NB4 (cell line): ENCODE data around the gene OR2B3.
A peak's percentile ranks its signal among the peaks of the same experiment; 100 is the strongest.
"Not testable (repeated sequence)": the region's sequence is repeated elsewhere in the genome, so short reads cannot be mapped to it uniquely, and the experiment has no call there.

Experiments
- DNase-seq: peaks from one replicate; pipeline ENCODE4 v3.0.0; 2010; ENCODE audit warnings: low read depth
- H3K4me3 ChIP-seq: one replicate; pipeline ENCODE4 v1.5.1; 2011; ENCODE audit warnings: mild to moderate bottlenecking, low read depth, low read length, moderate library complexity
- MYC ChIP-seq: IDR thresholded peaks from 2 replicates; pipeline ENCODE4 v1.6.1; 2011; ENCODE audit warnings: low read depth, low read length
- POLR2A ChIP-seq: IDR thresholded peaks from 2 replicates; pipeline ENCODE4 v1.6.1; 2011; ENCODE audit warnings: mild to moderate bottlenecking; ENCODE audit not compliant: insufficient read length; ENCODE audit errors: extremely low read depth
- TF ChIP-seq, protein P1 (sequence below): IDR thresholded peaks from 2 replicates; pipeline ENCODE4 v1.6.1; 2011; ENCODE audit warnings: low read depth, low read length
- TF ChIP-seq, protein P2 (sequence below): IDR thresholded peaks from one replicate; pipeline ENCODE4 v1.5.1; 2012; ENCODE audit warnings: low read depth, low read length

Gene OR2B3, protein sequence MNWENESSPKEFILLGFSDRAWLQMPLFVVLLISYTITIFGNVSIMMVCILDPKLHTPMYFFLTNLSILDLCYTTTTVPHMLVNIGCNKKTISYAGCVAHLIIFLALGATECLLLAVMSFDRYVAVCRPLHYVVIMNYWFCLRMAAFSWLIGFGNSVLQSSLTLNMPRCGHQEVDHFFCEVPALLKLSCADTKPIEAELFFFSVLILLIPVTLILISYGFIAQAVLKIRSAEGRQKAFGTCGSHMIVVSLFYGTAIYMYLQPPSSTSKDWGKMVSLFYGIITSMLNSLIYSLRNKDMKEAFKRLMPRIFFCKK

DNA sequence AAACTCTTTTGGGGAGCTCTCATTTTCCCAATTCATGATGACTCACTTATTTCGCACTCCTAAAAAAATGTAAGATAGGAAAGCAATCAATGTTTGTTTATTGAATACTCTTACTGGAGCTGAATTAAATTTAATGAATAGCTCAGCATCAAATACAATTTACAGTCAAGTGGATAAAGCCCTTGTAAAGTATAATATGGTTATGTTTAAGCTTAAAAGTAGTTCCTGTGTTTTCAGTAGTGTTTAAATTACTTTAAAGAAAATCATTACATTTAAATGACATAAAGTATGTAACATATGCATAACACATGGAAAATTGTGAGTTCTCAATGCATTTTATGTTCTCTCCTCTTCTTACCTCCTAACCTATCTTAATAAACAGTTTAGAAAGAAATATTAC lies at the start of gene OR2B3:
TSS of gene OR2B3 (minus strand) at position 101 of the 400 bp plus-strand sequence. CDS start at position 36, 65 bp downstream.
- TF ChIP-seq MYC (no peak), POLR2A (no peak)
- TF ChIP-seq, protein P1, sequence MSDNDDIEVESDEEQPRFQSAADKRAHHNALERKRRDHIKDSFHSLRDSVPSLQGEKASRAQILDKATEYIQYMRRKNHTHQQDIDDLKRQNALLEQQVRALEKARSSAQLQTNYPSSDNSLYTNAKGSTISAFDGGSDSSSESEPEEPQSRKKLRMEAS, result no peak
- TF ChIP-seq, protein P2, sequence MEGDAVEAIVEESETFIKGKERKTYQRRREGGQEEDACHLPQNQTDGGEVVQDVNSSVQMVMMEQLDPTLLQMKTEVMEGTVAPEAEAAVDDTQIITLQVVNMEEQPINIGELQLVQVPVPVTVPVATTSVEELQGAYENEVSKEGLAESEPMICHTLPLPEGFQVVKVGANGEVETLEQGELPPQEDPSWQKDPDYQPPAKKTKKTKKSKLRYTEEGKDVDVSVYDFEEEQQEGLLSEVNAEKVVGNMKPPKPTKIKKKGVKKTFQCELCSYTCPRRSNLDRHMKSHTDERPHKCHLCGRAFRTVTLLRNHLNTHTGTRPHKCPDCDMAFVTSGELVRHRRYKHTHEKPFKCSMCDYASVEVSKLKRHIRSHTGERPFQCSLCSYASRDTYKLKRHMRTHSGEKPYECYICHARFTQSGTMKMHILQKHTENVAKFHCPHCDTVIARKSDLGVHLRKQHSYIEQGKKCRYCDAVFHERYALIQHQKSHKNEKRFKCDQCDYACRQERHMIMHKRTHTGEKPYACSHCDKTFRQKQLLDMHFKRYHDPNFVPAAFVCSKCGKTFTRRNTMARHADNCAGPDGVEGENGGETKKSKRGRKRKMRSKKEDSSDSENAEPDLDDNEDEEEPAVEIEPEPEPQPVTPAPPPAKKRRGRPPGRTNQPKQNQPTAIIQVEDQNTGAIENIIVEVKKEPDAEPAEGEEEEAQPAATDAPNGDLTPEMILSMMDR, result no peak
- H3K4me3 ChIP-seq, result no peak within 1 kb of the TSS
- no peak for DNase-seq

DNA sequence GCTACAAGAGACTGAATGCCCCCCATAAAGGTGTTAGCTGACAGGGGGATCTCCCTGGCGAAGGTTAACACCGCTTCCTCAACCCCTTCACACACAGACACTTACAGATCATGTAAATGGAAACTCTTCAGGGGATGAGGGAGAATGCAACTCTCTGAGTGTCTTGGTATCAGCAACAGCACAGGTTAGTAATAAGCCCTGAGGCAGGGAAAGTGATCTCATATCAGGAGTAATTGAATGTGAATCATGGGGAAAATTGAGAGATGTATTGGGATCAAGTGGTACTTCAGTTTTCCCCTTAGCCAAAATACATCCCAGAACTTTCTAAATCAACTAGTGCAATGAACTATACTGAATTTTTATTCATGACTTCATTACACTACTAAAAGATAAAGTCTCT lies 44.6 kb upstream of the OR2B3 start:
- DNase-seq, result no peak
- TF ChIP-seq MYC (no peak), POLR2A (no peak)
- TF ChIP-seq, protein P1, result no peak
- TF ChIP-seq, protein P2, result no peak

GRCh38 chr6:29130644-29131043 lies 43.5 kb upstream of the OR2B3 start:
- DNase-seq, result no peak
- TF ChIP-seq, protein P1, result no peak
- TF ChIP-seq POLR2A (no peak), MYC (no peak)
- TF ChIP-seq, protein P2, result no peak

More for the DNA sequence above, 44.6 kb upstream of the OR2B3 start:
- H3K4me3 ChIP-seq, result no peak overlapping the region

GRCh38 chr6:29129326-29130012 lies 42.4 kb upstream of the OR2B3 start:
- no peak for TF ChIP-seq POLR2A
- TF ChIP-seq MYC, result no peak
- TF ChIP-seq, protein P1, result no peak
- TF ChIP-seq, protein P2, result no peak
- no peak for DNase-seq
- no peak overlapping the region for H3K4me3 ChIP-seq

More at GRCh38 chr6:29130644-29131043, 43.5 kb upstream of the OR2B3 start:
- H3K4me3 ChIP-seq, result no peak overlapping the region

- not testable (repeated sequence) for DNase-seq
Measured at GRCh38 chr6:29114964-29115363, 27.9 kb upstream of the OR2B3 start.

DNA sequence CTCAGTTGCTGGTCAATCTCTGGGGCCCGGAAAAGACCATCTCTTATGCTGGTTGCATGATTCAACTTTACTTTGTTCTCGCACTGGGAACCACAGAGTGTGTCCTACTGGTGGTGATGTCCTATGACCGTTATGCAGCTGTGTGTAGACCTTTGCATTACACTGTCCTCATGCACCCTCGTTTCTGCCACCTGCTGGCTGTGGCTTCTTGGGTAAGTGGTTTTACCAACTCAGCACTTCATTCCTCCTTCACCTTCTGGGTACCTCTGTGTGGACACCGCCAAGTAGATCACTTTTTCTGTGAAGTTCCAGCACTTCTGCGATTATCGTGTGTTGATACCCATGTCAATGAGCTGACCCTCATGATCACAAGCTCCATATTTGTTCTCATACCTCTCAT lies 25.0 kb upstream of the OR2B3 start:
- TF ChIP-seq MYC (no peak), POLR2A (no peak)
- TF ChIP-seq, protein P2, result no peak
- TF ChIP-seq, protein P1, result no peak
- DNase-seq, result peak; percentile 12
- no peak overlapping the region for H3K4me3 ChIP-seq

More at GRCh38 chr6:29114964-29115363, 27.9 kb upstream of the OR2B3 start:
- not testable (repeated sequence) for H3K4me3 ChIP-seq
